ENCODE data around the gene CLCN2. TPM values are rescaled to one million over a fixed set of nuclear protein-coding genes. Genes with fewer than 3 reads are reported as not detected.

The CLCN2 gene
- total and polyA plus RNA-seq, 2 donors (not counting 1 experiment from before 2014, with no cell fraction given), result 0.93 to 3.1 TPM

- TF ChIP-seq EZH2 (IDR thresholded peaks at IDR 0.05; ENCODE audit: low read length, missing control alignments), result no peak
- TF ChIP-seq CTCF (conservative IDR thresholded peaks at IDR 0.05 in 1 of 2, IDR thresholded peaks at IDR 0.05 in 1 of 2; ENCODE audit: low read depth in 1 of 2, low read length in 2 of 2), result no peak
- no peak overlapping the region for H3K27ac ChIP-seq (ENCODE audit: insufficient read depth, low read length)
- no peak overlapping the region for H3K4me3 ChIP-seq (replicated peaks in 1 of 4; ENCODE audit: control extremely low read depth in 1 of 4, insufficient read depth in 1 of 4, low read depth in 3 of 4, low read length in 4 of 4)
- H3K4me1 ChIP-seq (ENCODE audit: control insufficient read depth, extremely low read depth, insufficient read depth, low read length), result no peaks in the 10 kb centered on the region
- H3K9me3 ChIP-seq (ENCODE audit: control insufficient read depth, insufficient read depth, low read depth, low read length), result no peaks in the 10 kb centered on the region
- no peak overlapping the region for H3K4me2 ChIP-seq (ENCODE audit: extremely low read depth, insufficient read depth, low read length)
- peaks cover 5% of the 10 kb centered on the region for H3K27me3 ChIP-seq (ENCODE audit: control insufficient read depth, insufficient read depth, low read length)
- no peaks in the 10 kb centered on the region for H3K79me2 ChIP-seq (ENCODE audit: control insufficient read depth, insufficient read depth, low read length)
- no peaks in the 10 kb centered on the region for H3K36me3 ChIP-seq (ENCODE audit: control insufficient read depth, insufficient read depth, low read length)
- no peak overlapping the region for H3K9ac ChIP-seq (ENCODE audit: insufficient read depth, low read length)
- H4K20me1 ChIP-seq (ENCODE audit: control insufficient read depth, extremely low read depth, insufficient read depth, low read length), result no peaks in the 10 kb centered on the region
- no peak overlapping the region for H2AFZ ChIP-seq (ENCODE audit: low read length)
- no peak for DNase-seq (ENCODE audit: low read depth in 2 of 2)
Observed at GRCh38 chr3:184391266-184391665, 29.9 kb upstream of the CLCN2 start.

DNA sequence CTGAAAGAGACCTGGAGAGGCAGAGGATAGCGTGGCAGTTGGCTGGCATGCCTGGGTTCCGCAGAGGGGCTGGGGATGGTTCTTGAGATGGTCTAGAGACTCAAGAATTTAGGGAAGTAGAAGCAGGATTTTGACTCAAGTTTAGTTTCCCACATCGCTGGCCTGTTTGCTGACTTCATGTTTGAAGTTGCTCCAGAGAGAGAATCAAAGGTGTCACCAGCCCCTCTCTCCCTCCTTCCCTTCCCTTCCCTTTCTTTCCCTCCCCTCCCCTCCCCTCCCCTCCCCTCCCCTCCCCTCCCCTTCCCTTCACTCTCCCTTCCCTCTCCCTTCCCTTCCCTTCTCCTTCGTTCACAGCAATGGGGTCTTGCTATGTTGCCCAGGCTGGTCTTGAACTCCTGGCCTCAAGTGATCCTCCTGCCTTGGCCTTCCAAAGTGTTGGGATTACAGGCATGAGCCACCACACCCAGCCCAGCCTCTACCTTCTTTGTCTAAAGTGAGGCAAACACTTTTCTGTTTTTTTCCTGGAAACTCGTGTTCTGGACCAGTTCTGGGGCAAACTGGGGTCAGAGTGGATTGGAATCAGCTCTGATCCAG is 28.6 kb upstream of the CLCN2 start:
- Histone ChIP-seq H3K36me3 (ENCODE audit: control insufficient read depth, insufficient read depth, low read length) (no peaks in the 10 kb centered on the region), H3K27ac (ENCODE audit: insufficient read depth, low read length) (no peak overlapping the region), H2AFZ (ENCODE audit: low read length) (no peak overlapping the region), H3K79me2 (ENCODE audit: control insufficient read depth, insufficient read depth, low read length) (no peaks in the 10 kb centered on the region), H3K4me2 (ENCODE audit: extremely low read depth, insufficient read depth, low read length) (no peak overlapping the region), H3K4me3 (replicated peaks in 1 of 4; ENCODE audit: control extremely low read depth in 1 of 4, insufficient read depth in 1 of 4, low read depth in 3 of 4, low read length in 4 of 4) (no peak overlapping the region), H3K9ac (ENCODE audit: insufficient read depth, low read length) (no peak overlapping the region), H3K4me1 (ENCODE audit: control insufficient read depth, extremely low read depth, insufficient read depth, low read length) (no peaks in the 10 kb centered on the region), H4K20me1 (ENCODE audit: control insufficient read depth, extremely low read depth, insufficient read depth, low read length) (no peaks in the 10 kb centered on the region), H3K9me3 (ENCODE audit: control insufficient read depth, insufficient read depth, low read depth, low read length) (no peaks in the 10 kb centered on the region), H3K27me3 (ENCODE audit: control insufficient read depth, insufficient read depth, low read length) (peaks cover 2% of the 10 kb centered on the region)
- TF ChIP-seq EZH2 (IDR thresholded peaks at IDR 0.05; ENCODE audit: low read length, missing control alignments) (no peak), CTCF (conservative IDR thresholded peaks at IDR 0.05 in 1 of 2, IDR thresholded peaks at IDR 0.05 in 1 of 2; ENCODE audit: low read depth in 1 of 2, low read length in 2 of 2) (no peak)
- no peak for DNase-seq (ENCODE audit: low read depth in 2 of 2)

GRCh38 chr3:184389384-184389783 is 28.0 kb upstream of the CLCN2 start:
- H3K4me3 ChIP-seq (replicated peaks in 1 of 4; ENCODE audit: control extremely low read depth in 1 of 4, insufficient read depth in 1 of 4, low read depth in 3 of 4, low read length in 4 of 4), result no peak overlapping the region
- TF ChIP-seq CTCF (conservative IDR thresholded peaks at IDR 0.05 in 1 of 2, IDR thresholded peaks at IDR 0.05 in 1 of 2; ENCODE audit: low read depth in 1 of 2, low read length in 2 of 2), result no peak
- no peak for TF ChIP-seq EZH2 (IDR thresholded peaks at IDR 0.05; ENCODE audit: low read length, missing control alignments)
- no peaks in the 10 kb centered on the region for H3K27me3 ChIP-seq (ENCODE audit: control insufficient read depth, insufficient read depth, low read length)
- no peaks in the 10 kb centered on the region for H3K36me3 ChIP-seq (ENCODE audit: control insufficient read depth, insufficient read depth, low read length)
- no peaks in the 10 kb centered on the region for H3K9me3 ChIP-seq (ENCODE audit: control insufficient read depth, insufficient read depth, low read depth, low read length)
- no peaks in the 10 kb centered on the region for H3K4me1 ChIP-seq (ENCODE audit: control insufficient read depth, extremely low read depth, insufficient read depth, low read length)
- DNase-seq (ENCODE audit: low read depth in 2 of 2), result no peak
- H3K27ac ChIP-seq (ENCODE audit: insufficient read depth, low read length), result no peak overlapping the region
- H3K79me2 ChIP-seq (ENCODE audit: control insufficient read depth, insufficient read depth, low read length), result no peaks in the 10 kb centered on the region
- H4K20me1 ChIP-seq (ENCODE audit: control insufficient read depth, extremely low read depth, insufficient read depth, low read length), result no peaks in the 10 kb centered on the region
- H3K4me2 ChIP-seq (ENCODE audit: extremely low read depth, insufficient read depth, low read length), result no peak overlapping the region
- H3K9ac ChIP-seq (ENCODE audit: insufficient read depth, low read length), result no peak overlapping the region
- H2AFZ ChIP-seq (ENCODE audit: low read length), result no peak overlapping the region

Measured in fibroblast of lung (primary cell).